DMS53 treated with DMSO at 0.1 percent for 48 hours (cell line): Measurements from ENCODE around the gene SERPINC1.
"Not testable (repeated sequence)": the region's sequence is repeated elsewhere in the genome, so short reads cannot be mapped to it uniquely, and the experiment has no call there.

Experiments used
- DNase-seq: peaks from one replicate; lab custom pipeline; 2025; ENCODE audit not compliant: unreplicated experiment; lab: John Stamatoyannopoulos, UW

Gene SERPINC1

DNA sequence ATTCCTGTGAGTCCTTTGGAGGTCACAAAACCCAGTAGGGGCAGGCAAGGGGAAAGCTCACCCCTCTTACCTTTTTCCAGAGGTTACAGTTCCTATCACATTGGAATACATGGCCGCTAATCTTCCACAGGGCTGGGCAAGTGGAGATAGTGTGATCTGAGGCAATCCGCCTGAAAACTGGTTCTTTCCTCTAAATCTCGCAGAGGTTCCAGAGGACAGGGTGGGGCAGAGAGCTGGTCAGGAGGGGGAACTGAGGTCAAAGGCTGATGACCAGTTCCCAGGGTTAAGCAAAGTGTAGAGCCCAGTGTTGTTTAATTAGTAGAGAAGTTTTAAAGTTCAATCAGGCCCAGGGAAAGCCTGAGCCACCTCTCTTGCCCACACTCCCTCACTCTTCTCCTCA is at the start of gene SERPINC1:
Gene SERPINC1 (minus strand): TSS at position 179 of the 400 bp plus-strand sequence. CDS start 68 bp downstream, at position 111.
- no peak for DNase-seq

DNA sequence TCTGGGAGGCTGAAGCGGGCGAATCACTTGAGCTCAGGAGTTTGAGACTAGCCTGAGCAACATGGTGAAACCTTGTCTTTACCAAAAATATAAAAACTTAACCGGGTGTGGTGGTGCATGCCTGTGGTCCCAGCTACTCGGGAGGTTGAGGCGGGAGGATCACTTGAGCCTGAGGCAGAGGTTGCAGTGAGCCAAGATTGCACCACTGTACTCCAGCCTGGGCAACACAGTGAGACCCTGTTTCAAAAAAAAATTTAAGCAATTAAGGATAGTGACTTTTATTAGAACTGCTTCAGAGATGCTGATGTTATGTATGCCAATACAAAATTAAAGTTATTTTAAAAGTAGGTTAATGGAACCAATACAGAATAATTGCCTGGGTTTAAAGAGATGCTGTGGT is 48.8 kb upstream of the SERPINC1 start:
- not testable (repeated sequence) for DNase-seq

DNA sequence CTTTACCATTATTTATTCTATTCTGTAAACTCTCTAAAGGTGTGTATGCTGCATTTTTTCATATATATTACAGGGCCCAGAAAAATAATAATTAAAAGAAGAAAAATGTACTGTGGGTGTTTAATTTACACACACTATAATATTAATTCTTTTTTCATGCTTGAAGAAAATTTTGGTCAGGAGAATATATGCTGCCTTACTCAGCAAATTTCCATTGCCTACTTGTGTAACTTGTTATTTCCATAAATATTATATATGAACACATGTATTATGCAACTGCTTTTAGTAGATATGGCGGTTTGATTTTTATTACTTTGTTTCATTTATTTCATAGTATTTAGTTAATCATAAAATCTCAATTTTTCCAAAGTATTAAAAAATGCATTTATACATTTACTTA is 46.4 kb upstream of the SERPINC1 start:
- DNase-seq: no peak

DNA sequence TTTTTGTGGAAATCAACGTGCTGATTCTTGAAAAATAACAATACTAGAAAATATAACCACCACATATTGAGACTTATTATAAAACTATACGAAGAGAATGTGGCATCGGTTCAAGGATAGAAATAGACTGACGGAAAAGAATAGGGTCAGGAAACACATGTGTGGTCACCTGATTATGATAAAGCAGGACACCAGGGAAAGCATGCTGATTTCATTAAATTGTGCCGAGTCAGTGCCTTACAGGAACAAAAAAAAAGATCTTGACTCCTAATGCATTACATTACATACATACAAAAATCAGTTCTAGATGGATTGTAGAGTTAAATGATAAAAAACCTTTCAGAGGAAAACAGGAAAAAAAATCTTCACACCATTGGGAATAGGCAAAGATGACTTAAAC is 43.5 kb upstream of the SERPINC1 start:
- DNase-seq: no peak

DNA sequence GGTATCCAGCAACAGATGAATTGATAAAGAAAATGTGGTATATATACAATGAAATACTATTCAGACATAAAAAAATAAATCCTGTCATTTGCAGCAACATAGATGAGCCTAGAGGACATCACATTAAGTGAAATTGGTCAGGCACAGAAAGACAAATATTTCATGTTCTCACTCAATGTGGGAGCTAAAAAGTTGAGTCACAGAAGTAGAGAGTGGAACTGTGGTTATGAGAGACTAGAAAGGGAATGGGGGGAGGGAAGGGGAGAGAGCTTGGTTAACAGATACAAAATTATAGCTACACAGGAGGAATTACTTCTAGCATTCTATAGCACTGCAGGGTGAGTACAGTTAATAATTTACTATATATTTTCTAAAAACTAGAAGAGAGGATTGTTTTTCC is 37.1 kb upstream of the SERPINC1 start:
- DNase-seq: no peak

DNA sequence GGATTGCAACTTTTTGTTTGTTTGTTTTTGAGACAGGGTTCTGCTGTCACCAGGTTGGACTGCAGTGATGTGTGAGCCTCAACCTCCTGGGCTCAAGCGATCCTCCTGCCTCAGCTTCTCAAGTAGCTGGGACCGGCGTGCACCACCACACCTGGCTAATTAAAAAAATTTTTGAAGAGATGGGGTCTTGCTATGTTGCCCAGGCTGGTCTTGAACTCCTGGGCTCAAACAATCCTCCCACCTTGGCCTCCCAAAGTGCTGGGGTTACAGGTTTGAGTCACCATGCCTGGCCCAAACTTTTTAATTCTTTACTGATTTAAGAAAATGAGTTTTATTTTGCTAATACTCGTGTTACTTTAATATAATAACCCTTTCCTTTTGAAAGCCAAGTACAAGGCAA is 31.5 kb upstream of the SERPINC1 start:
- no peak for DNase-seq

DNA sequence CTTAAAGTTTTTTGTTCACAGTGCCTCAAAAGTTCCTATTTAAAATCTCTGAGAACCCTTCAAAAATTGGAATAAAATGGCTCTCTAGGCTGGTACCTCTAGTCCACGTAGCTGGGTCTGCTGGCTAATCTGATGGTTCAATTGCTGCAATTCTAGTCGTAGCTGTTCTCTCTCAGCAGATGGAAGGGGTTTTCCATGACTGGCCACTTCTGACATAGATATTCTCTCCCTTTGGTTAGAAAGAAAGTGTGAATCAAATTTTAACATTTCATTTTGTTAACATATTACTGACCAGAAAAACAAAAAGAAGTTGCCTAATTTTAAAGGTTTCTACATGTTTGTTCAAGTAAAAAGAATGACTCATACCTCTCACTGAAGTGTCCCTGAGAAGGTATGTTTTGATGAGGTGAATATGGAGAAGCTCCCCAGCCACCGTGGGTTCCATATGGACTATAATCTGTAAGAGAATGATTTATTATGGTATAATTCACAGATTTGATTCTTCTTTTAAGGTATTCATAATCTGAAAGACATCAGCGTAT is 29.3 kb upstream of the SERPINC1 start:
- no peak for DNase-seq

DNA sequence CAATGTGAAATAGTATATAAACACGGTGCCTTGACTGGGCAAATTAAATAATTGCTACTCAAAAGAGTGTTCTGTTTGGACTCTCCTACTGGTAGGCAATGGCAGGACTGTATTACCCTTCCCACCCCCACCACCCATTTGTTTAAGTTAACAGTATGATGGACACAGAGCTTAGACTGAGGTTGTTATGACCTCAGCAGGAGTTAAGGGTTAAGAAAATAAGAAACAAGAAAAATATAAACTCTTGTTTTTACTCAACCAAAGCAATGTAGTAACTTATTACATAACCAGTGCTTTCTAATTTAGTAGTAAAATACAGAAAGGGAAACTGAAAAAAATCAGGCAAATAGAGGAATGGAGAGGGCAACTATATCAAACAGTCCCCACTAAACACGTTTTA is 19.9 kb upstream of the SERPINC1 start:
- no peak for DNase-seq

DNA sequence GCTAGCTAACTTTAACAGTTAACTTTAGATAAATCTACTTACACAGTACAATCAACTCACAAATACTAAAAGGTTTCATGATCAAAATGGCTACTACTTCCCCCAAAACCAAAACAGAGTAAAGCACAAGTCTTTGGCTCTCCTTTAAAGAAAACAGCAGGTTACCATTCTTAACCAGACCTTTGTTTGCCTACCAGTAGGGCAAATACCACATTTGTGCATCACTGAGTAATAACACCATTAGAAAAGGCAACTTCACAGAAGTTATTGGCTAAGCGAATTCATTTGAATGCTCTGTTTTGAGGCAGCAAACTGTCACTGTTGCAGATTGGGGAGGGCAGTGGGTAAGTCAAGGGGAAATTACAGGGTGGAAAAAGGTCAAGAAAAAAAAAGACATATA is 17.3 kb upstream of the SERPINC1 start:
- no peak for DNase-seq

DNA sequence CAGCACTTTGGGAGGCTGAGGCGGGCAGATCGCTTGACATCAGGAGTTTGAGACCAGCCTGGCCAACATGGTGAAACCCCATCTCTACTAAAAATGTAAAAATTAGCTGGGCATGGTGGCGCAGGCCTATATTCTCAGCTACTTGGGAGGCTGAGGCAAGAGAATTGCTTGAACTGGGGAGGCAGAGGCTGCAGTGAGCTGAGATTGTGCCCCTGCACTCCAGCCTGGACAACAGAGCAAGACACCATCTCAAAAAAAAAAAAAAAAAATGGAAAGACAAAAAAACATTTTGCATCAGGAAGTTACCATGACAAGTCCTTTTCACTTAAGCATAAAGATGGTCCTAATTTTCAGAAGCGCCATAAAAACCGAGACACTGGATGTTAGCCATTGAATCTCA is 13.4 kb upstream of the SERPINC1 start:
- not testable (repeated sequence) for DNase-seq

DNA sequence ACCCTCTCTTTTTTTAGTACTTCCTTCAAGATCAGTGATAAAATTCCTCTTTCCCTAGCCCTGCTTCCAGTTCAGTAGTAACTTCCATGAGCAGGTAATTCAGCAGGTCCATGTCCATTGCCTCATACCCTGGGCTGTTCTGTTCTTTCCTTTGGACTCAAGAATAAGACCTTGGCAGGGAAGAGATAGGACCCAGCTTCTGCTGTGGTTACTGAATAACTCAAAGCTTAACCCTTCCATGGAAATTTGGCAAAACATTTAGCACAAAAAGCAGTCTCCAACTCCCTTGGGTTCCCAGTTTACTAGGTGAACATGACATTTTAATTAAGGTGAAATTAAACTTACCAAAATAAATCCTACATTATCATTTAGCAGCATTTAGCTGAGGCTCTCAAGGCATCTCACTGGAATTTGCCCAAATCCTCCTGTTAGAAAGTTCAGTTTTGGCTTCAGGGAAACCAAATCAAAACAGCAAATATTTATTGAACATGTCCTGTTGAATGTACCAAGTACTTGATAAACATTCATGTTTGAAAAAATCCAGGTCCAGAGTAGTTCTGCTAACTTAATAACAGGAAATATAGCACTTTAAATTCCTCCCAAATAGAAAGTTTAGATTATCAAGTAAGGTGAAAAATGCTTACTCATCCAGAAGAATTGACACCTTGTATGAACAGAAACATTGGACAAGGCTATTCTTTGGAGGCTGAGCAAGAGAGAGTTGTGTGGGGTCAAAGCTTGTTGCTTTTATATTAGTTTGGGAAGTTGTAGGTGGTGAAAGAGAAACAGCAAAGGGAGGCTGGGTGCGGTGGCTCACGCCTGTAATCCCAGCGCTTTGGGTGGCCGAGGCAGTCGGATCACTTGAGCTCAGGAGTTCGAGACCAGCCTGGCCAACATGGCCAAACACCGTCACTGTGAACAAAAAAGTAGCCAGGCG is 8.4 kb upstream of the SERPINC1 start:
- no peak for DNase-seq

DNA sequence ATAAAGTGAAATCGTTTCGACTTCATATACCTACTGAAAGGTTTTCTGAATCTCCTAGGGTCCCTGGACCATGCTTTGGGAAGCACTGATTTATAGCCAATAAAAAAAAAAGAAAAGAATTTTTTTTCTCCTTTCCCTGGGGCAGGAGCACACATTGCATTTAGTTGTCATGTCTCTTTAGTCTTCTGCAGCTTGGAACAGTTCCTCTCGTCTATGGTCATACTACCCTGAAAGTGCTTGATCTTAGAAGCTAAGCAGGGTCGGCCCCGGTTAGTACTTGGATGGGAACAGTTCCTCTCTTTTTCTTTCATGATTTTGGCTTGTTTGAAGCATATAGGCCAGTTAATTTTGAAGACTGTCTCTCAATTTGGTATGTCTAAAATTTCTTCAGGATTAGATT is 3.7 kb upstream of the SERPINC1 start:
- DNase-seq: no peak

DNA sequence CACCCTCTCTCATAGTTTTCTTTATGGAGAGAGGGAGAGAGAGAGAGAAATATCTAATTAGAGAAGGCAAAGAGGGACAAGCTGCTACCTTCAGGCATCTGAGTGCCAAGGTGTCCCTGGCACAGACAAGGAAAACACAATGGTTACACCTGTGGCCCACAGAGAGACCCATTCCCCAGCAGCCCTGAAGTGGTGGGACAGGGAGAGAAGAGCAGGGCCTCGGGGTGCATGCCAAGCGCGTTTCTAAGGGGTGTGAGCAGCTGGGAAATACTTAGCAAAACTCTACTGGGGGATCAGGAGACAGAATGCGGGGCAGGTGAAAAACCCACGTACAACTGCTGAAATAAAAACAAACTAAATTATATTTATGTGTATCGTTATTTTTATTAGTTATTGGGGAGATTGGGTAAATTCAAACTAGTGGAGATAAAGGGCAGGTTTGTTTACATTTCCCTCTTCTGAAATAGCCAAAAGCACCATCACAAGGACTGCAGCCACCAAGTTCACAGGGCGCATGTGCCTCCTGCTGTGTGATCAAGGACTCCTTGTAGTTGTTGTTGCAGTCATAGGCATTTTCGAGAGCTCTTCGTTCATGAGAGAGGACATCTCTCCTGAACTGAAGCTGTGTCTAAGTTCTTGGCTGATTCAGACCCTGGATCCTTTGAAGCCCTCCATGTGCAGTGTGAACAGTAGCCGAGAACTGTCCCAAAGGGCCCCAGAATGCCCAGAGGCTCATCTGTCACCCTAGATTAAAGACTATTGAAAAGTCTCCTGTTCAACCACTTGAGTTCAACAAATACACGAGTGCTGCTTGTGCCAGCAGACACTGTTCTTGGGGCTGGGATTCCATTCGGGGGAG is 737 bp upstream of the SERPINC1 start:
- no peak for DNase-seq

DNA sequence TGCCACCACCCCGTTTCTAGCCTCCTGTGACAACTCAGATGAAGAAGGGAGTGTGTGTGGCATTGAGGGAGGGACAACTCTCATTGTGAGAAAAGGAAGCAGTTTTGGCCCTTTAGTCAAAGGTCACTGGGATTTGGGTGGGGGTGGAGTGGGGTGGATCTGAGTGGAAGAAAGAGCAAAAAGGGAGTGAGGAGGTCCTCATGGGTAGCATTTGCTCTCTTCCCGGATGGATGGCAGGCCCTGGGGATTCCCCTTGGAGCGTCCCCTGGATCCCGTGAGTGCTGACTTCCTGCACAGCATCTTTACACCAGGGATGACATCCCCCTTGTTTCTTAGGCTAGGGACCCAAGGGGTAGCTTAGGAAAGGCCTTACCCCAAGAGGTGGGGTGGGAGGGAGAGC is 460 bp downstream of the SERPINC1 start:
- no peak for DNase-seq

DNA sequence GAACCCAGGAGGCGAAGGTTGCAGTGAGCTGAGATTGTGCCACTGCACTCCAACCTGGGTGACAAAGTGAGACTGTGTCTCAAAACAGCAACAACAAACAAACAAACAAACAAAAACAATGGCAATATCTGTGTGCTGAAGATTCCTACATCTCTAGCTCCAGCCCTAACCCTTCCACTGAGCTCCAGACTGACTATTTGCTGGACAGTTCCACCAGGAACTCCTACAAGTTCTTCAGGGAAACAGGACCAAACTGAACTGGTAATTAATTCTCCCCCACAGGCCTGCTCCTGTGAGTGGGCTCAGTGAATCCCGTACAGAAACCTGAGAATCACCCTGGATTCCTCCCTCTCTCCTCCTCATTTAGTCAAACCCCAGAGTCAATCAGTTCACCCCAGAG is 1.5 kb downstream of the SERPINC1 start:
- DNase-seq: no peak

DNA sequence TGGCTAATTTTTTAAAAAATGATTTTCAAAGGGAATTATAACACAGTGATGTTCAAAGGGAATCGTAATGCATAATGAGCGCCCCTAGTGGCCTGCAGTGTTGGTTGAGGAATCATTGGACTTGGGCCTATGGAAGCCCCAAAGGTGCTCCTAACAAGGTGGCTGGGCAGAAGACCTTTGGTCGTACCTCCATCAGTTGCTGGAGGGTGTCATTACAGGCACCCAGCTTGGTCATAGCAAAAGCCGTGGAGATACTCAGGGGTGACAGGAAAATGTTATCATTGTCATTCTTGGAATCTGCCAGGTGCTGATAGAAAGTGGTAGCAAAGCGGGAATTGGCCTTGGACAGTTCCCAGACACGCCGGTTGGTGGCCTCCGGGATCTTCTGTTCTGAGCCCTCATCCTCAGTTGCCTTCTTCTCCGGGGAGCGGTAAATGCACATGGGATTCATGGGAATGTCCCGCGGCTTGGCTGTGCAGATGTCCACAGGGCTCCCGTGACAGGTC is 2.7 kb downstream of the SERPINC1 start:
- DNase-seq: peak; percentile 20

DNA sequence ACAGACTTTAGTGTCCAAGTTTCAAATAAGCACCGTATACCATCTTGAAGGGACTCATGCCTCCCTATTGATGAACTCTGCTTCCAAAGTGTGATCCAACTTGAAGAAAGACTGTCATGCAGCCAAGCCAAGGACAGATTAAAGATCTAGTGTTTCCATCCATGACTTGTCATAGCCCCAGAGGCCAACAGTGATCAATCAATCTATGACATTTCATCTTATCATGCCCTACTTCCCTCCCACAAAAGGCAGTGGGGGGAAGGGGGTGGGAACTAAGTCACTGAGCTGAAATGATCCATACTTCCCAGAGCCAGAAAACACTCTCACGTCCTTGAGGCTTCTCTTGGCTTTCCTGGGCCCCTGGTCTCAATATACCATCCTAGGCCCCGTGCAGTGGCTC is 4.0 kb downstream of the SERPINC1 start:
- no peak for DNase-seq

DNA sequence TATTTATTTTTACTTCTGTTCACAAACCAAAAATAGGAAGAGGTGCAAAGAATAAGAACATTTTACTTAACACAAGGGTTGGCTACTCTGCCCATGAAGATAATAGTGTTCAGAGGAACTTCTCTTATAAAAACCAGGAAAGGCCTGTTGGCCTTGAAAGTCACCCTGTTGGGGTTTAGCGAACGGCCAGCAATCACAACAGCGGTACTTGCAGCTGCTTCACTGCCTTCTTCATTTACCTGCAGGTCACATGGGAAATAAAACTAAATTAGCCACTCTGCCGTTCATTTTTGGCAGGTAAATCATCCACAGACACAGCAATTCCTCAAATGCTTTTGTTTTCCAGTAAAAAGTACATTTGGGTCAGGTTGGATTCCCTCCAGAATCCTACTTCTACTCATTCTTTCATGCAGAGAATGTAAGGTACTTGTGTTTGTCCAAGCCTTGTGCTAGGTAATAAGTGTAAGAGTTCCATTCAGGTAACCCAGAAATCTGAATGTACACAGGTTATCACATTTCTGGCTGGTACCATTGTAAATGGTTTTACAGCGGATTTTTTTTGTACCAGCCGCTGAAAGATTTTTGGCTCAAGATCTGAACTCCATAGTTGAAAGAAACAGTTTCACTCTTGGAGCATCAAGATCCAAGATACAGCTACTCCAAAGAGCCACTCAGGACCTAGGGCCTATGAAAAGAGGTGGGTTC is 13.1 kb downstream of the SERPINC1 start:
- no peak for DNase-seq

DNA sequence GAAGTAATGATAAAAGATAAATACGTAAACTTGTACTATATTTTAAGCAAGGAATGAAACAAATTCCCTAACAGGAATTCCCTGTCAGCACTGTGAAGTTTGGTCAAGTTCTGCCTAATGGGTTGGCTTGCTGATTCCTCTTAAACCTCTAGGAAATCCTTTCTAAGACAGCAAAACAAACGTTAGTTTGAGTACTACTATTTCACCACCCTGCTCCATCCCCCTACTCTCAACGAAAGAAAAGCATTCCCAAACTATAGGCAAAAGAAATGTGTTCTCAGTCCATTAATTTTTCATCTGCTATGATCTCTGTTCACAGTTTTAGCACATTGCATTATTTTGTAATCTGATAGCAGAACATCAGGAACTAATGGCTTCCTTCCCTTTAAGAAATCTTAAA is 16.1 kb downstream of the SERPINC1 start:
- DNase-seq: no peak

DNA sequence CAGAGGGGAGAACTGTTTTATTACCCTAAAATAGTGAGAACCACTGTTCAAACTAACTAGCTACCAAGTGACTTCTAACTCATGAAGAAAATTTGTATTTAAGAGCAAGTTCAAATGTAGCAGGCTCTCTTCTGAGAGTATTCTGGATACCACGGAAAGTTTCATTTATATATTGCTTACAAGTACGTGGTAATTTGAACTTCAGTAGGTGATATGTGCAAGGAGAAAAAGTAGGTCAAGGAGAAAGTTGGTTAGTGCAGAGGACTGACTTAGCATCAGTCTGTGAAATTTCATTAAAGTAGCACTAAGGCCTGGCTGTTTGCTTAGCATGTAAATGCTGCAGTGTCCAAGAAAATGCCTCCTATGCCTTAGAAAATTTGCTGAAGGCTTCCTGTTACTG is 16.7 kb downstream of the SERPINC1 start:
- no peak for DNase-seq

DNA sequence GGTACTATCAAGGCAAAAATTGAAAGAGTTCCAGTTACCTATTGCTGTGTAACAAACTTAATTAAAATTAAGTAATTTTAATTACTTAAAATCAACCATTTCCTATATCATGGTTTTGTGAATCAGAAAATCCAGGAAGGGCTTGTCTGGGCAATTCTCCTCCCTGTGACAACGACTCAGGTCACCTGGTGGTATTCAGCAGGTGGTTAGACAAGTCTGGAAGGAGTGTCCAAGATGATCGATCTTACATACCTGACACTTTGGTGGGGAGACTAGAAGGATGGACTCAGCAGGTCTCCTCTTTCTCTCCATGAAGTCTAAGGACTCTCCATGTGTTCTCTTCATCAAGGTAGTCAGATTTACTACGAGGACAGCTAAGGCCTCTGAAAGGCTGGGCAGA is 22.9 kb downstream of the SERPINC1 start:
- no peak for DNase-seq
